Stomach (tissue), 9 donors: ENCODE results near the gene STK24. TPM values are rescaled to one million over a fixed set of nuclear protein-coding genes. Genes with fewer than 3 reads are reported as not detected.

Experiments
- DNase-seq, 2 donors: peaks; one replicate each; pipeline versions ENCODE4 v3.0.0 to v3.0.0-alpha.2; 2013 to 2019
- H3K27ac ChIP-seq, 5 donors: fragments of 200-600 bp in 4 of 5; sonication (generic) in 4 of 5; one replicate each; pipeline ENCODE4 v1.5.1; 2013 to 2019; ENCODE audit warnings: mild to moderate bottlenecking in 1 of 5, moderate library complexity in 1 of 5
- H3K27me3 ChIP-seq, 3 donors: fragments of 200-600 bp; sonication (generic); one replicate each; pipeline ENCODE4 v1.5.1; 2017 to 2019; ENCODE audit warnings: mixed run types in 1 of 3
- H3K36me3 ChIP-seq, 4 donors: fragments of 200-600 bp; sonication (generic); 1 replicate in 3 of 4; 2 replicates in 1 of 4; pipeline ENCODE4 v1.5.1; 2016 to 2019
- H3K4me1 ChIP-seq, 4 donors: fragments of 200-600 bp; sonication (generic); one replicate each; pipeline ENCODE4 v1.5.1; 2016 to 2019
- H3K4me3 ChIP-seq, 4 donors: fragments of 200-600 bp; sonication (generic) in 3 of 4; one replicate each; pipeline ENCODE4 v1.5.1; 2016 to 2019; ENCODE audit warnings: mild to moderate bottlenecking in 1 of 4
- H3K9me3 ChIP-seq, 4 donors: fragments of 200-600 bp; sonication (generic); one replicate each; pipeline ENCODE4 v1.5.1; 2016 to 2019
- EP300 ChIP-seq: sonication (generic); formaldehyde crosslinking; IDR thresholded peaks from one replicate; pipeline ENCODE4 v1.6.1; 2017; ENCODE audit warnings: antibody characterized with exemption
- POLR2A ChIP-seq, 4 donors: fragments of 450-650 bp; IDR thresholded peaks; one replicate each; pipeline ENCODE4 v1.6.1; 2016; ENCODE audit warnings: antibody characterized with exemption in 4 of 4, control low read depth in 2 of 4, mild to moderate bottlenecking in 1 of 4, moderate library complexity in 1 of 4
- POLR2AphosphoS5 ChIP-seq, 3 donors: sonication (generic); formaldehyde crosslinking; IDR thresholded peaks; one replicate each; pipeline ENCODE4 v1.6.1; 2016; ENCODE audit warnings: antibody characterized with exemption in 3 of 3
- WGBS, 5 donors: extraction: QIAGEN DNeasy Blood & Tissue Kit in 3 of 5; methylation state at CpG; one replicate each; pipeline versions ENCODE4 v1.1.5 to v1.1.7; 2013 to 2018; 5-methylcytosine and 5-hydroxymethylcytosine counted together
- intact Hi-C: fragments of 100-400 bp; cut with DNase I; formaldehyde crosslinking; loops from one replicate; pipeline ENCODE4 v1.15.1; 2023; ENCODE audit warnings: low total_unique reads
- polyA plus RNA-seq, 3 donors: library from polyadenylated mRNA; stranded (reverse); fragments of 200-250 nt; gene quantifications; one replicate each; pipeline ENCODE4 v1.2.3, GENCODE V29; 2013
- total RNA-seq, 5 donors: library from RNA; depleted of rRNA; stranded (reverse); fragments of >200 nt; gene quantifications; one replicate each; pipeline versions ENCODE4 v1.1.0 to v1.2.3, GENCODE V29; 2014 to 2016
- TF ChIP-seq, protein P1 (sequence below), 7 experiments: fragments of 450-650 bp in 4 of 7; fragments of 200-600 bp in 3 of 7; sonication (generic) in 3 of 7; IDR thresholded peaks; one replicate each; pipeline ENCODE4 v1.5.1; 2016 to 2019; ENCODE audit warnings: antibody characterized with exemption in 7 of 7, control low read depth in 2 of 7, mild to moderate bottlenecking in 1 of 7
- donor health status: healthy with polysubstance abuse.
- donor health status: Bipolar disorder and iron deficiency.
- donor health status: healthy.

The STK24 gene
- total and polyA plus RNA-seq, 8 donors: 33.0 to 139 (median 59.5) TPM

DNA sequence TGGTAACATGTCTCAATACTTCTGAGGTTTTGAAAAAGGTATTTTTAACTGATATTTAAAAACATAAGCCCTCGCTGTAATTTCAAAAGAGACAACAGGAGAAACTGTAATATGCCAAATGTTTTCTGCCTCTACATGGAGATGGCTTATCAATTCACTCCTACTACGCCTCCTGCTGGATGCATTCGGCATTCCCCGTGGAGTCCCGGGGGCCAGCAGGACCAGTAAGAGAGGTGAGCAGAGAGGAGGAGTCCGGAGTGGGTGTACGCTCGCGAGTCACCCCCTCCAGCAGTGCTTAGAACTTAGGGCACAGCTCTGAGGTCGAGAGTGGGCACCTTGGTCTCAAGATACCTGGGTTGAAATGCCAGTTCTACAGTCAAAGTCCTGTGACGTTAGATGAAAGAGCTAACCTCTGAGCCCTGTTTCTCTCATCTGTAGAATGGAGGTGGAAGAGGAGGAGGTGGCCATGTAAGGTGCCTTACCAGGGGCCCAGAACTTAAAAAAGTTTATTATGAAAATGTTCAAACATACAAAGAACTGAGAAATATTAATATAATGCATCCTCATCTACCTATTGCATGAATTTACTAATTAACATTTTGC, 110.2 kb downstream of the STK24 start:
- no peak for TF ChIP-seq POLR2A (IDR thresholded peaks at IDR 0.05)
- TF ChIP-seq, protein P1, sequence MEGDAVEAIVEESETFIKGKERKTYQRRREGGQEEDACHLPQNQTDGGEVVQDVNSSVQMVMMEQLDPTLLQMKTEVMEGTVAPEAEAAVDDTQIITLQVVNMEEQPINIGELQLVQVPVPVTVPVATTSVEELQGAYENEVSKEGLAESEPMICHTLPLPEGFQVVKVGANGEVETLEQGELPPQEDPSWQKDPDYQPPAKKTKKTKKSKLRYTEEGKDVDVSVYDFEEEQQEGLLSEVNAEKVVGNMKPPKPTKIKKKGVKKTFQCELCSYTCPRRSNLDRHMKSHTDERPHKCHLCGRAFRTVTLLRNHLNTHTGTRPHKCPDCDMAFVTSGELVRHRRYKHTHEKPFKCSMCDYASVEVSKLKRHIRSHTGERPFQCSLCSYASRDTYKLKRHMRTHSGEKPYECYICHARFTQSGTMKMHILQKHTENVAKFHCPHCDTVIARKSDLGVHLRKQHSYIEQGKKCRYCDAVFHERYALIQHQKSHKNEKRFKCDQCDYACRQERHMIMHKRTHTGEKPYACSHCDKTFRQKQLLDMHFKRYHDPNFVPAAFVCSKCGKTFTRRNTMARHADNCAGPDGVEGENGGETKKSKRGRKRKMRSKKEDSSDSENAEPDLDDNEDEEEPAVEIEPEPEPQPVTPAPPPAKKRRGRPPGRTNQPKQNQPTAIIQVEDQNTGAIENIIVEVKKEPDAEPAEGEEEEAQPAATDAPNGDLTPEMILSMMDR (IDR thresholded peaks at IDR 0.05): peak in 3 of 7 experiments; percentile 37 to 63 (median 53)
- H3K4me3 ChIP-seq: no peak overlapping the region
- WGBS, 5 donors: 64 to 74% (median 70%) methylated on average over 11 of the region's 11 CpGs
- H3K27ac ChIP-seq: no peak overlapping the region
- no peaks in the 10 kb centered on the region for H3K27me3 ChIP-seq
- H3K4me1 ChIP-seq: peaks cover 4 to 34% (median 19%) of the 10 kb centered on the region in 4 donors
- intact Hi-C loops: no loop called here
- peaks cover 30 to 95% (median 75%) of the 10 kb centered on the region in 4 donors for H3K36me3 ChIP-seq
- DNase-seq: peak in 1 of 2 donors; percentile 63
- no peaks in the 10 kb centered on the region for H3K9me3 ChIP-seq

DNA sequence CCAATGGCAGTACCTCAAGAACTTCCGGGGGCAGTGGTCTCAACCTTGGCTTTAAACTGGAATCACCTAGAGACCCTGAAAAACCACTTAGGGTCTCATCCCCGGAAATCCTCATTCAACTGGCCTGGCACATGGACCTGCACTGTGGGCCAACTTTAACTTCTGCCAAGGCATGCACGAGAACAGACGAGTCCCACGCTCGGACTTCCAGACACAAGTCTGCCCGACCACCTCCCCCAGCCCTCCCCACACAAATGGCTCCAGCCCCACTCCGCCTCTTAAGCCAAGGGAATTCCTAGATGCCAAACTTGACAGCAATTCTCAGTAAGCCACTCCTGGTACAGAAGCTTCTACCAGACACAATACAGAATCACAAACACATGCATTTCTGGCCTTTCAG, 114.0 kb downstream of the STK24 start:
- no peak overlapping the region for H3K4me3 ChIP-seq
- H3K27ac ChIP-seq: no peak overlapping the region
- intact Hi-C loops: no loop called here
- H3K9me3 ChIP-seq: no peaks in the 10 kb centered on the region
- peaks cover 0 to 34% (median 16%) of the 10 kb centered on the region in 4 donors for H3K4me1 ChIP-seq
- no peak for TF ChIP-seq POLR2A (IDR thresholded peaks at IDR 0.05)
- TF ChIP-seq, protein P1 (IDR thresholded peaks at IDR 0.05): no peak
- no peak for DNase-seq
- 77 to 89% (median 85%) methylated on average over 8 of the region's 8 CpGs for WGBS, 5 donors
- H3K36me3 ChIP-seq: peaks cover 58 to 95% (median 86%) of the 10 kb centered on the region in 4 donors
- no peaks in the 10 kb centered on the region for H3K27me3 ChIP-seq

DNA sequence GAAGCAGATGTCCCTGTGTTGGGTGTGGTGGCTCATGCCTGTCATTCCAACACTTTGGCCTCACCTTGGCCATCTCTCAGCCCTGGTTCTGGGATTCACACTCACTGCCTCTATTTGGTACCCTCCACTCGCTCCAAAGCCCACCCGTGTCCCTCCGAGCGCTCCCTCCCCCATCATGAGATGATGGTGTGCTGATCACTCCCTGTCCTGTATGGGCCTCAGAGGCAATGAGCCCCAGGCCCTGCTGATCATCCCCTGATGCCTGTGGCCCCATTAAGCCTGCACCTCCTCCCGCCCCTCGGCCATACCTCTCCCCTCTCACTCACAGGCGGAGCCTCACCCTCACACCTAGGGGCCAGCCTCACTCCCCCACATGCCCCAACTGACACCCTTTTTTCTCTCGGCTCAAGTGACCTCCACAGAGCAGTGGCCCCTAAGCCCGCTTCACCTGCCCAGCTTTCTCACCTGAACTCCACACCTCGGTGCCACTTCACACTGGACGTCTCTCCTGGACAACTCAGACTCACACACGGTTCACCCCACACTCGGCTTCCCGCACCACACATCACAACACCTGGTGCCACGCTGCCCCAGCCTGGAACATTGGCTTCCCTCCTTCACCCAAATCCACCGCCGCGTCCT, 114.5 kb downstream of the STK24 start:
- Histone ChIP-seq H3K27me3 (no peaks in the 10 kb centered on the region), H3K4me1 (peaks cover 0 to 29% (median 12%) of the 10 kb centered on the region in 4 donors), H3K36me3 (peaks cover 64 to 95% (median 87%) of the 10 kb centered on the region in 4 donors), H3K4me3 (no peak overlapping the region), H3K9me3 (no peaks in the 10 kb centered on the region), H3K27ac (peak overlapping the region in 1 of 5 donors; percentile 7)
- TF ChIP-seq EP300 (no peak), POLR2AphosphoS5 (IDR thresholded peaks at IDR 0.05) (no peak), POLR2A (IDR thresholded peaks at IDR 0.05) (no peak)
- TF ChIP-seq, protein P1 (IDR thresholded peaks at IDR 0.05): no peak
- intact Hi-C loops: no loop called here
- WGBS, 5 donors: 92 to 98% (median 96%) methylated on average over 18 of the region's 18 CpGs
- no peak for DNase-seq

DNA sequence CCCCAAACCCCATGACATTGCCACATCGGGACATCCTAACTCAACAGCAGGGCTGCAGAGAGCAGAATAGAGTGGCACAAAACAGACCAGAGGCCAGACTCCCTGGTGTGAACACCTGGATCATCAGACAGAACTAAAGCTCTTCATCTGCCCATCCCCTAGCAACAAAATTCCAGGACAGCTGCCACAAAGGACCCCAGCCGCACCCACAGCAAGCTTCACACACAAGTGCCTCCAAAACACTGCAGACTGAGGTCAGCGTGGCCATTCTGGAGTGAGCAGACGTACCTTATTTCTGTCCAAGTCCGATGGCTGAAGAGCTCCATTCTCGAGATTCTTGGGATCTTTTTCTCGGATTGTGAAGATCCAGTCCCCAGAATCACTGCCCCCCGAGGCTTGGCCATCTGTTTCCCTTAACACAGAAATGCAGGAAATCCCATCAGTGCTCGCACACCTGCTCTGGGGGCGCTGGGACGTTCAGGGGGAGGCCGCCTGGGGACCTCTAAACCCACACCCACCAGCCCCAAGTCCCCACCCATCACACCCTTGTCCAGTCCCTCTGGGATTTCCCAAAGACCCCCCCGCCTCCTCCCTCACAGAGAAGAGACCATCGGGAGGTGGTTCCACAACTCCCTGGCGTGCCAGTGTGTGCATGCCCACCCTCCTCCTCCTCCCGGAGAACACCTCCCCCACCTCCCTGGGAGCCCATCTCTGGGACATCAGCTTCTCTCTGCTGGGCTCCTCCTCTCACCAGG, 115.2 kb downstream of the STK24 start:
- no peaks in the 10 kb centered on the region for H3K27me3 ChIP-seq
- H3K27ac ChIP-seq: peak overlapping the region in 1 of 5 donors; percentile 7
- no peak for DNase-seq
- intact Hi-C loops: no loop called here
- H3K9me3 ChIP-seq: no peaks in the 10 kb centered on the region
- peaks cover 66 to 98% (median 92%) of the 10 kb centered on the region in 4 donors for H3K36me3 ChIP-seq
- peaks cover 0 to 22% (median 9%) of the 10 kb centered on the region in 4 donors for H3K4me1 ChIP-seq
- WGBS, 5 donors: 92 to 96% (median 93%) methylated on average over 16 of the region's 16 CpGs
- TF ChIP-seq EP300 (no peak), POLR2A (IDR thresholded peaks at IDR 0.05) (no peak), POLR2AphosphoS5 (IDR thresholded peaks at IDR 0.05) (no peak)
- TF ChIP-seq, protein P1 (IDR thresholded peaks at IDR 0.05): no peak
- H3K4me3 ChIP-seq: no peak overlapping the region
